Measurements from ENCODE around the gene DECR2. TPM values are rescaled to one million over a fixed set of nuclear protein-coding genes. Genes with fewer than 3 reads are reported as not detected.
A peak's percentile ranks its signal among the peaks of the same experiment; 100 is the strongest.

DECR2 gene
- total RNA-seq (6.4 and 12.1 TPM in 2 replicates), polyA plus RNA-seq (10.8 and 12.0 TPM in 2 replicates), polyA minus RNA-seq (ENCODE audit: low replicate concordance) (9.7 and 25.1 TPM in 2 replicates)
- 19.1 and 20.9 TPM in 2 replicates for polyA plus RNA-seq (2012)

- peaks cover 8% of the 10 kb centered on the region for H3K36me3 ChIP-seq (ENCODE audit: control insufficient read depth, insufficient read depth, low read length)
- H3K27me3 ChIP-seq (ENCODE audit: control insufficient read depth, insufficient read depth, low read length): no peaks in the 10 kb centered on the region
- peak; percentile 83 to 91 for DNase-seq (ENCODE audit: low read depth in 2 of 2)
- H2AFZ ChIP-seq (ENCODE audit: low read length): peak within 1 kb of the TSS; percentile 83
- H3K4me1 ChIP-seq (ENCODE audit: control insufficient read depth, extremely low read depth, insufficient read depth, low read length): peaks cover 2% of the 10 kb centered on the region
- peak within 1 kb of the TSS; percentile 86 for H3K9ac ChIP-seq (ENCODE audit: insufficient read depth, low read length)
- H3K4me2 ChIP-seq (ENCODE audit: extremely low read depth, insufficient read depth, low read length): peak within 1 kb of the TSS; percentile 75
- no peaks in the 10 kb centered on the region for H3K9me3 ChIP-seq (ENCODE audit: control insufficient read depth, insufficient read depth, low read depth, low read length)
- H3K79me2 ChIP-seq (ENCODE audit: control insufficient read depth, insufficient read depth, low read length): peaks cover 1% of the 10 kb centered on the region
- H3K27ac ChIP-seq (ENCODE audit: insufficient read depth, low read length): peak within 1 kb of the TSS; percentile 67
- H4K20me1 ChIP-seq (ENCODE audit: control insufficient read depth, extremely low read depth, insufficient read depth, low read length): no peaks in the 10 kb centered on the region
- H3K4me3 ChIP-seq (replicated peaks in 1 of 4; ENCODE audit: control extremely low read depth in 1 of 4, insufficient read depth in 1 of 4, low read depth in 3 of 4, low read length in 4 of 4): peak within 1 kb of the TSS; percentile 71 to 85 (median 83)
- TF ChIP-seq CTCF (conservative IDR thresholded peaks at IDR 0.05 in 1 of 2, IDR thresholded peaks at IDR 0.05 in 1 of 2; ENCODE audit: low read depth in 1 of 2, low read length in 2 of 2): peak; percentile 31 to 32
- TF ChIP-seq EZH2 (IDR thresholded peaks at IDR 0.05; ENCODE audit: low read length, missing control alignments): no peak
Measured at GRCh38 chr16:401468-402348, at the start of gene DECR2. Gene DECR2, plus strand, starts transcription at chr16:401885. Its CDS starts 79 bp downstream, at chr16:401964.

DNA sequence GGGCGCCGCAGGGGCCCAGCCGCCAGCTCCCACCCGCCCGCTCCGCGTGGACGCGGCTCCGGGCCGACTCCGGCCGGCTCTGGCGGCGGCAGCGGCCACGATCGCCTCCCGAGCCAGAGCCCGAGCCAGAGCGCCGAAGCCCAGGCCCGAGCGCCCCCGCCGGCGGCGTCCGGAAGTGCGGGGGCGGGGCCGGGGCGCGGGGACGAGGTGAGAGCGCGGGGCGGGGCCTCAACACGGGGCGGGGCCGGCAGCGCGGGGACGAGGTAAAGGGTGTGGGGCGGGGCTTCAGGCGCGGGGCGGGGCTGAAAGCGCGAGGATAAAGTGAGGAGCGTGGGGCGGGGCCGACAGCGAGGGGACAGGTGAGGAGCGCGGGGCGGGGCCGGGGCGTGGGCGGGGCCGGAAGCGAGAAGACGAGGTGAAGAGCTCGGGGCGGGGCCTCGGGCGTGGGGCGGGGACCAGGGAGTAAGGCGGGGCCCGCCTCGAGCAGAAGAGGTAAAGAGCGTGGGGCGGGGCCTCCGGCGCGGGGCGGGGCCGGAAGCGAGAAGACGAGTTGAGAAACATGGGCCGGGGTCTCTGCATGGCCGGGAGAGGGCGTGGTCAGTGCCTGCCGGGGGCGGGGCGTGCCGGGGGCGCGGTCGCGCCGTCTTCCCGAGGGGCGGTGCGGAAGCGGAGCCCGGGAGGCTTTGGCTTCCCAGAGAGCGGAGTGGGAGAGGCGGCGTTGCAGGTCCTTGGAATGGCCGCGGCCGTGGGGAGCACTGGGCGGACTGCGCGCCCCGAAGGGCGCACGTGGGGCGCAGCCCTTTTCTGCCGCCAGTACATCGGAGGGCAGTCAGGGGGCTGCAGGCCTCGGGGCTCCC is 48.9 kb upstream of the DECR2 start, which contains the start of gene AXIN1:
AXIN1 (minus strand) TSS at position 177 of the 857 bp plus-strand sequence. CDS start 5,698 bp downstream, outside the sequence.
- Histone ChIP-seq H4K20me1 (ENCODE audit: control insufficient read depth, extremely low read depth, insufficient read depth, low read length) (no peaks in the 10 kb centered on the region), H3K27me3 (ENCODE audit: control insufficient read depth, insufficient read depth, low read length) (no peaks in the 10 kb centered on the region), H3K79me2 (ENCODE audit: control insufficient read depth, insufficient read depth, low read length) (peaks cover 23% of the 10 kb centered on the region), H3K4me3 (replicated peaks in 1 of 4; ENCODE audit: control extremely low read depth in 1 of 4, insufficient read depth in 1 of 4, low read depth in 3 of 4, low read length in 4 of 4) (peak within 1 kb of the TSS; percentile 60 to 79 (median 72)), H3K9ac (ENCODE audit: insufficient read depth, low read length) (peak within 1 kb of the TSS; percentile 75), H2AFZ (ENCODE audit: low read length) (peak within 1 kb of the TSS; percentile 33), H3K4me1 (ENCODE audit: control insufficient read depth, extremely low read depth, insufficient read depth, low read length) (peaks cover 4% of the 10 kb centered on the region), H3K27ac (ENCODE audit: insufficient read depth, low read length) (peak within 1 kb of the TSS; percentile 57), H3K4me2 (ENCODE audit: extremely low read depth, insufficient read depth, low read length) (peak within 1 kb of the TSS; percentile 69), H3K9me3 (ENCODE audit: control insufficient read depth, insufficient read depth, low read depth, low read length) (no peaks in the 10 kb centered on the region), H3K36me3 (ENCODE audit: control insufficient read depth, insufficient read depth, low read length) (peaks cover 2% of the 10 kb centered on the region)
- peak; percentile 87 to 89 for DNase-seq (ENCODE audit: low read depth in 2 of 2)
- TF ChIP-seq CTCF (conservative IDR thresholded peaks at IDR 0.05 in 1 of 2, IDR thresholded peaks at IDR 0.05 in 1 of 2; ENCODE audit: low read depth in 1 of 2, low read length in 2 of 2) (peak in 1 of 2 donors; percentile 20), EZH2 (IDR thresholded peaks at IDR 0.05; ENCODE audit: low read length, missing control alignments) (no peak)
